H9 (cell line): ENCODE measurements around the gene DOCK1. TPM values are rescaled to one million over a fixed set of nuclear protein-coding genes. Genes with fewer than 3 reads are reported as not detected.

Experiments used
- DNase-seq: peaks from one replicate; pipeline ENCODE4 v3.0.0-alpha.2; 2017
- H2AFZ ChIP-seq: one replicate; pipeline ENCODE4 v1.6.1; 2013; ENCODE audit warnings: mild to moderate bottlenecking, low read length, control low read depth, moderate library complexity
- H2AK5ac ChIP-seq: 2 replicates; pipeline ENCODE4 v1.6.1; 2013; ENCODE audit warnings: low read length, control low read depth, mixed read lengths; ENCODE audit not compliant: insufficient read length
- H2BK120ac ChIP-seq: one replicate; pipeline ENCODE4 v1.6.1; 2013; ENCODE audit warnings: low read depth, mild to moderate bottlenecking, low read length, control low read depth, inconsistent platforms; ENCODE audit not compliant: poor library complexity, severe bottlenecking
- H2BK12ac ChIP-seq: 2 replicates; pipeline ENCODE4 v1.6.1; 2013; ENCODE audit warnings: low read length, control low read depth, mixed read lengths, low read depth; ENCODE audit not compliant: insufficient read length
- H2BK15ac ChIP-seq: 2 replicates; pipeline ENCODE4 v1.6.1; 2013; ENCODE audit warnings: low read depth, low read length, control low read depth
- H2BK20ac ChIP-seq: one replicate; pipeline ENCODE4 v1.6.1; 2013; ENCODE audit warnings: low read depth, mild to moderate bottlenecking, low read length, control low read depth, inconsistent platforms; ENCODE audit not compliant: poor library complexity, severe bottlenecking
- H2BK5ac ChIP-seq: 2 replicates; pipeline ENCODE4 v1.6.1; 2013; ENCODE audit warnings: low read length, control low read depth, mixed read lengths; ENCODE audit not compliant: insufficient read length
- H3K14ac ChIP-seq: 2 replicates; pipeline ENCODE4 v1.6.1; 2013; ENCODE audit warnings: low read length, control low read depth; ENCODE audit not compliant: insufficient read depth
- H3K18ac ChIP-seq: 2 replicates; pipeline ENCODE4 v1.6.1; 2013; ENCODE audit warnings: low read depth, mild to moderate bottlenecking, mixed read lengths, low read length, control low read depth; ENCODE audit not compliant: insufficient read length
- H3K23ac ChIP-seq: 2 replicates; pipeline ENCODE4 v1.6.1; 2013; ENCODE audit warnings: low read length, control low read depth, mixed read lengths, low read depth; ENCODE audit not compliant: insufficient read length
- H3K23me2 ChIP-seq: 2 replicates; pipeline ENCODE4 v1.6.1; 2013; ENCODE audit warnings: low read depth, mild to moderate bottlenecking, mixed read lengths, low read length, control low read depth; ENCODE audit not compliant: insufficient read length, poor library complexity, severe bottlenecking
- H3K27ac ChIP-seq: 2 replicates; pipeline ENCODE4 v1.5.1; 2013; ENCODE audit warnings: low read length, control low read depth, mixed read lengths, low read depth; ENCODE audit not compliant: insufficient read length
- H3K27me3 ChIP-seq: 2 replicates; pipeline ENCODE4 v1.6.1; 2013; ENCODE audit warnings: low read length, control low read depth, inconsistent platforms; ENCODE audit not compliant: insufficient read depth
- H3K4ac ChIP-seq: 2 replicates; pipeline ENCODE4 v1.6.1; 2013; ENCODE audit warnings: low read depth, mild to moderate bottlenecking, control low read depth, inconsistent platforms, low read length, moderate library complexity
- H3K4me1 ChIP-seq: 2 replicates; pipeline ENCODE4 v1.6.1; 2013; ENCODE audit warnings: low read length, control low read depth, inconsistent platforms; ENCODE audit not compliant: insufficient read depth
- H3K4me2 ChIP-seq: 2 replicates; pipeline ENCODE4 v1.6.1; 2013; ENCODE audit warnings: low read length, control low read depth, mixed read lengths; ENCODE audit not compliant: insufficient read length, insufficient read depth
- H3K56ac ChIP-seq: 2 replicates; pipeline ENCODE4 v1.6.1; 2013; ENCODE audit warnings: low read depth, mild to moderate bottlenecking, mixed read lengths, low read length, control low read depth; ENCODE audit not compliant: insufficient read length
- H3K79me1 ChIP-seq: 2 replicates; pipeline ENCODE4 v1.6.1; 2013; ENCODE audit warnings: low read depth, mild to moderate bottlenecking, moderate library complexity, low read length, control low read depth, inconsistent platforms; ENCODE audit not compliant: insufficient read depth, poor library complexity, severe bottlenecking
- H3K79me2 ChIP-seq: 2 replicates; pipeline ENCODE4 v1.6.1; 2013; ENCODE audit warnings: low read length, control low read depth, inconsistent platforms; ENCODE audit not compliant: insufficient read depth
- H3K9ac ChIP-seq: 2 replicates; pipeline ENCODE4 v1.6.1; 2013; ENCODE audit warnings: low read length, control low read depth, mixed read lengths; ENCODE audit not compliant: insufficient read length; ENCODE audit errors: extremely low read depth
- H3K9me3 ChIP-seq: one replicate; pipeline ENCODE4 v1.6.1; 2013; ENCODE audit warnings: low read depth, low read length, inconsistent platforms; ENCODE audit not compliant: control insufficient read depth
- H3T11ph ChIP-seq: one replicate; pipeline ENCODE4 v1.6.1; 2013; ENCODE audit warnings: mild to moderate bottlenecking, low read length, control low read depth, inconsistent platforms
- H4K20me1 ChIP-seq: one replicate; pipeline ENCODE4 v1.6.1; 2013; ENCODE audit not compliant: control insufficient read depth, insufficient read length, insufficient read depth
- H4K5ac ChIP-seq: 2 replicates; pipeline ENCODE4 v1.6.1; 2013; ENCODE audit warnings: low read depth, mild to moderate bottlenecking, mixed read lengths, low read length, control low read depth; ENCODE audit not compliant: insufficient read length
- H4K8ac ChIP-seq: replicated peaks from 2 replicates; pipeline ENCODE4 v1.6.1; 2013; ENCODE audit warnings: low read length, control low read depth, mixed read lengths, low read depth; ENCODE audit not compliant: insufficient read length
- H4K91ac ChIP-seq: 2 replicates; pipeline ENCODE4 v1.6.1; 2013; ENCODE audit warnings: low read depth, mild to moderate bottlenecking, moderate library complexity, mixed read lengths, low read length, control low read depth; ENCODE audit not compliant: insufficient read length
- H3K27ac Mint-ChIP-seq, 3 experiments: 2 replicates in 2 of 3; 3 replicates in 1 of 3; pipeline ENCODE4 v1.8.0; 2020 to 2021; ENCODE audit warnings: mixed read lengths in 3 of 3, mild to moderate bottlenecking in 1 of 3, moderate library complexity in 1 of 3
- H3K27me3 Mint-ChIP-seq: 2 replicates; pipeline ENCODE4 v1.8.0; 2021; ENCODE audit warnings: low read depth, mild to moderate bottlenecking, moderate library complexity, mixed read lengths
- H3K36me3 Mint-ChIP-seq, 3 experiments: 2 replicates in 2 of 3; 3 replicates in 1 of 3; pipeline ENCODE4 v1.8.0; 2020 to 2021; ENCODE audit warnings: low read depth in 3 of 3, mixed read lengths in 3 of 3; ENCODE audit not compliant: insufficient read depth in 1 of 3
- H3K4me1 Mint-ChIP-seq, 2 experiments: 2 replicates each; pipeline ENCODE4 v1.8.0; 2020; ENCODE audit warnings: mixed read lengths in 2 of 2
- H3K4me3 Mint-ChIP-seq, 2 experiments: 2 replicates in 1 of 2; 3 replicates in 1 of 2; pipeline ENCODE4 v1.8.0; 2020 to 2021; ENCODE audit warnings: mild to moderate bottlenecking in 2 of 2, mixed read lengths in 2 of 2, moderate library complexity in 1 of 2
- H3K9me3 Mint-ChIP-seq, 2 experiments: 2 replicates in 1 of 2; 3 replicates in 1 of 2; pipeline ENCODE4 v1.8.0; 2020; ENCODE audit warnings: mild to moderate bottlenecking in 2 of 2, mixed read lengths in 2 of 2, moderate library complexity in 1 of 2
- CTCF ChIP-seq: fragments of 200-600 bp; sonication (generic); conservative IDR thresholded peaks from 3 replicates; pipeline ENCODE4 v1.8.0; 2021; ENCODE audit warnings: antibody characterized with exemption, mild to moderate bottlenecking
- WGBS: extraction: QIAGEN DNeasy Blood & Tissue Kit; methylation state at CpG from one replicate; pipeline ENCODE4 v1.1.7; 2013; ENCODE audit warnings: missing lambda C conversion rate, low lambda C conversion rate, mixed read lengths; ENCODE audit not compliant: insufficient read length; ENCODE audit errors: extremely low coverage; 5-methylcytosine and 5-hydroxymethylcytosine counted together
- total RNA-seq: library from RNA; stranded (reverse); gene quantifications from 2 replicates; pipeline ENCODE4 v1.2.1, GENCODE V29; 2021

The DOCK1 gene
- total RNA-seq, 1 experiment from 2014 or later: 57.0 TPM

- H4K91ac ChIP-seq: no peak overlapping the region
- H3K56ac ChIP-seq: no peak overlapping the region
- no peak overlapping the region for H3K18ac ChIP-seq
- H2BK12ac ChIP-seq: no peak overlapping the region
- no peak overlapping the region for H3K14ac ChIP-seq
- H2BK15ac ChIP-seq: no peak overlapping the region
- H3K9ac ChIP-seq: no peak overlapping the region
- H3K23me2 ChIP-seq: no peaks in the 10 kb centered on the region
- H3K23ac ChIP-seq: no peak overlapping the region
- H3T11ph ChIP-seq: no peak overlapping the region
- H3K4me1 ChIP-seq: no peaks in the 10 kb centered on the region
- no peak overlapping the region for H4K8ac ChIP-seq
- H2BK5ac ChIP-seq: no peak overlapping the region
- DNase-seq: no peak
- Mint-ChIP-seq H3K9me3 (no peaks in the 10 kb centered on the region; a peak in 1 of 5 replicates), H3K4me1 (peaks cover 0 to 8% of the 10 kb centered on the region in 2 experiments; a peak in 3 of 4 replicates), H3K36me3 (peaks cover under 1 to 8% (median 1%) of the 10 kb centered on the region in 3 experiments; a peak in 6 of 7 replicates), H3K27ac (no peak overlapping the region), H3K27me3 (no peaks in the 10 kb centered on the region), H3K4me3 (no peak overlapping the region)
- H3K79me1 ChIP-seq: no peaks in the 10 kb centered on the region
- no peaks in the 10 kb centered on the region for H4K20me1 ChIP-seq
- no peak for TF ChIP-seq CTCF
- no peaks in the 10 kb centered on the region for H3K9me3 ChIP-seq
- no peak overlapping the region for H3K27ac ChIP-seq
- no peak overlapping the region for H3K4ac ChIP-seq
- H2BK20ac ChIP-seq: no peak overlapping the region
- H4K5ac ChIP-seq: no peak overlapping the region
- no peaks in the 10 kb centered on the region for H3K79me2 ChIP-seq
- H2BK120ac ChIP-seq: no peak overlapping the region
- H3K27me3 ChIP-seq: no peaks in the 10 kb centered on the region
- no peak overlapping the region for H3K4me2 ChIP-seq
- no CpG with 5 or more reads among the region's 12 CpGs for WGBS
- H2AFZ ChIP-seq: no peak overlapping the region
- H2AK5ac ChIP-seq: no peak overlapping the region
Observed at GRCh38 chr10:127267442-127267841, 362.2 kb downstream of the DOCK1 start.
